H9 (cell line): ENCODE measurements around the gene ATP2B2. TPM values are rescaled to one million over a fixed set of nuclear protein-coding genes. Genes with fewer than 3 reads are reported as not detected.

Source experiments
- DNase-seq: peaks from one replicate; pipeline ENCODE4 v3.0.0-alpha.2; 2017
- H2AFZ ChIP-seq: one replicate; pipeline ENCODE4 v1.6.1; 2013; ENCODE audit warnings: mild to moderate bottlenecking, low read length, control low read depth, moderate library complexity
- H2AK5ac ChIP-seq: 2 replicates; pipeline ENCODE4 v1.6.1; 2013; ENCODE audit warnings: low read length, control low read depth, mixed read lengths; ENCODE audit not compliant: insufficient read length
- H2BK120ac ChIP-seq: one replicate; pipeline ENCODE4 v1.6.1; 2013; ENCODE audit warnings: low read depth, mild to moderate bottlenecking, low read length, control low read depth, inconsistent platforms; ENCODE audit not compliant: poor library complexity, severe bottlenecking
- H2BK12ac ChIP-seq: 2 replicates; pipeline ENCODE4 v1.6.1; 2013; ENCODE audit warnings: low read length, control low read depth, mixed read lengths, low read depth; ENCODE audit not compliant: insufficient read length
- H2BK15ac ChIP-seq: 2 replicates; pipeline ENCODE4 v1.6.1; 2013; ENCODE audit warnings: low read depth, low read length, control low read depth
- H2BK20ac ChIP-seq: one replicate; pipeline ENCODE4 v1.6.1; 2013; ENCODE audit warnings: low read depth, mild to moderate bottlenecking, low read length, control low read depth, inconsistent platforms; ENCODE audit not compliant: poor library complexity, severe bottlenecking
- H2BK5ac ChIP-seq: 2 replicates; pipeline ENCODE4 v1.6.1; 2013; ENCODE audit warnings: low read length, control low read depth, mixed read lengths; ENCODE audit not compliant: insufficient read length
- H3K14ac ChIP-seq: 2 replicates; pipeline ENCODE4 v1.6.1; 2013; ENCODE audit warnings: low read length, control low read depth; ENCODE audit not compliant: insufficient read depth
- H3K18ac ChIP-seq: 2 replicates; pipeline ENCODE4 v1.6.1; 2013; ENCODE audit warnings: low read depth, mild to moderate bottlenecking, mixed read lengths, low read length, control low read depth; ENCODE audit not compliant: insufficient read length
- H3K23ac ChIP-seq: 2 replicates; pipeline ENCODE4 v1.6.1; 2013; ENCODE audit warnings: low read length, control low read depth, mixed read lengths, low read depth; ENCODE audit not compliant: insufficient read length
- H3K23me2 ChIP-seq: 2 replicates; pipeline ENCODE4 v1.6.1; 2013; ENCODE audit warnings: low read depth, mild to moderate bottlenecking, mixed read lengths, low read length, control low read depth; ENCODE audit not compliant: insufficient read length, poor library complexity, severe bottlenecking
- H3K27ac ChIP-seq: 2 replicates; pipeline ENCODE4 v1.5.1; 2013; ENCODE audit warnings: low read length, control low read depth, mixed read lengths, low read depth; ENCODE audit not compliant: insufficient read length
- H3K27me3 ChIP-seq: 2 replicates; pipeline ENCODE4 v1.6.1; 2013; ENCODE audit warnings: low read length, control low read depth, inconsistent platforms; ENCODE audit not compliant: insufficient read depth
- H3K4ac ChIP-seq: 2 replicates; pipeline ENCODE4 v1.6.1; 2013; ENCODE audit warnings: low read depth, mild to moderate bottlenecking, control low read depth, inconsistent platforms, low read length, moderate library complexity
- H3K4me1 ChIP-seq: 2 replicates; pipeline ENCODE4 v1.6.1; 2013; ENCODE audit warnings: low read length, control low read depth, inconsistent platforms; ENCODE audit not compliant: insufficient read depth
- H3K4me2 ChIP-seq: 2 replicates; pipeline ENCODE4 v1.6.1; 2013; ENCODE audit warnings: low read length, control low read depth, mixed read lengths; ENCODE audit not compliant: insufficient read length, insufficient read depth
- H3K56ac ChIP-seq: 2 replicates; pipeline ENCODE4 v1.6.1; 2013; ENCODE audit warnings: low read depth, mild to moderate bottlenecking, mixed read lengths, low read length, control low read depth; ENCODE audit not compliant: insufficient read length
- H3K79me1 ChIP-seq: 2 replicates; pipeline ENCODE4 v1.6.1; 2013; ENCODE audit warnings: low read depth, mild to moderate bottlenecking, moderate library complexity, low read length, control low read depth, inconsistent platforms; ENCODE audit not compliant: insufficient read depth, poor library complexity, severe bottlenecking
- H3K79me2 ChIP-seq: 2 replicates; pipeline ENCODE4 v1.6.1; 2013; ENCODE audit warnings: low read length, control low read depth, inconsistent platforms; ENCODE audit not compliant: insufficient read depth
- H3K9ac ChIP-seq: 2 replicates; pipeline ENCODE4 v1.6.1; 2013; ENCODE audit warnings: low read length, control low read depth, mixed read lengths; ENCODE audit not compliant: insufficient read length; ENCODE audit errors: extremely low read depth
- H3K9me3 ChIP-seq: one replicate; pipeline ENCODE4 v1.6.1; 2013; ENCODE audit warnings: low read depth, low read length, inconsistent platforms; ENCODE audit not compliant: control insufficient read depth
- H3T11ph ChIP-seq: one replicate; pipeline ENCODE4 v1.6.1; 2013; ENCODE audit warnings: mild to moderate bottlenecking, low read length, control low read depth, inconsistent platforms
- H4K20me1 ChIP-seq: one replicate; pipeline ENCODE4 v1.6.1; 2013; ENCODE audit not compliant: control insufficient read depth, insufficient read length, insufficient read depth
- H4K5ac ChIP-seq: 2 replicates; pipeline ENCODE4 v1.6.1; 2013; ENCODE audit warnings: low read depth, mild to moderate bottlenecking, mixed read lengths, low read length, control low read depth; ENCODE audit not compliant: insufficient read length
- H4K8ac ChIP-seq: replicated peaks from 2 replicates; pipeline ENCODE4 v1.6.1; 2013; ENCODE audit warnings: low read length, control low read depth, mixed read lengths, low read depth; ENCODE audit not compliant: insufficient read length
- H4K91ac ChIP-seq: 2 replicates; pipeline ENCODE4 v1.6.1; 2013; ENCODE audit warnings: low read depth, mild to moderate bottlenecking, moderate library complexity, mixed read lengths, low read length, control low read depth; ENCODE audit not compliant: insufficient read length
- H3K27ac Mint-ChIP-seq, 3 experiments: 2 replicates in 2 of 3; 3 replicates in 1 of 3; pipeline ENCODE4 v1.8.0; 2020 to 2021; ENCODE audit warnings: mixed read lengths in 3 of 3, mild to moderate bottlenecking in 1 of 3, moderate library complexity in 1 of 3
- H3K27me3 Mint-ChIP-seq: 2 replicates; pipeline ENCODE4 v1.8.0; 2021; ENCODE audit warnings: low read depth, mild to moderate bottlenecking, moderate library complexity, mixed read lengths
- H3K36me3 Mint-ChIP-seq, 3 experiments: 2 replicates in 2 of 3; 3 replicates in 1 of 3; pipeline ENCODE4 v1.8.0; 2020 to 2021; ENCODE audit warnings: low read depth in 3 of 3, mixed read lengths in 3 of 3; ENCODE audit not compliant: insufficient read depth in 1 of 3
- H3K4me1 Mint-ChIP-seq, 2 experiments: 2 replicates each; pipeline ENCODE4 v1.8.0; 2020; ENCODE audit warnings: mixed read lengths in 2 of 2
- H3K4me3 Mint-ChIP-seq, 2 experiments: 2 replicates in 1 of 2; 3 replicates in 1 of 2; pipeline ENCODE4 v1.8.0; 2020 to 2021; ENCODE audit warnings: mild to moderate bottlenecking in 2 of 2, mixed read lengths in 2 of 2, moderate library complexity in 1 of 2
- H3K9me3 Mint-ChIP-seq, 2 experiments: 2 replicates in 1 of 2; 3 replicates in 1 of 2; pipeline ENCODE4 v1.8.0; 2020; ENCODE audit warnings: mild to moderate bottlenecking in 2 of 2, mixed read lengths in 2 of 2, moderate library complexity in 1 of 2
- WGBS: extraction: QIAGEN DNeasy Blood & Tissue Kit; methylation state at CpG from one replicate; pipeline ENCODE4 v1.1.7; 2013; ENCODE audit warnings: missing lambda C conversion rate, low lambda C conversion rate, mixed read lengths; ENCODE audit not compliant: insufficient read length; ENCODE audit errors: extremely low coverage; 5-methylcytosine and 5-hydroxymethylcytosine counted together
- total RNA-seq: library from RNA; stranded (reverse); gene quantifications from 2 replicates; pipeline ENCODE4 v1.2.1, GENCODE V29; 2021
- TF ChIP-seq, protein P1 (sequence below): fragments of 200-600 bp; sonication (generic); conservative IDR thresholded peaks from 3 replicates; pipeline ENCODE4 v1.8.0; 2021; ENCODE audit warnings: antibody characterized with exemption, mild to moderate bottlenecking

ATP2B2 gene
- total RNA-seq, 1 experiment from 2014 or later: 0.33 TPM

DNA sequence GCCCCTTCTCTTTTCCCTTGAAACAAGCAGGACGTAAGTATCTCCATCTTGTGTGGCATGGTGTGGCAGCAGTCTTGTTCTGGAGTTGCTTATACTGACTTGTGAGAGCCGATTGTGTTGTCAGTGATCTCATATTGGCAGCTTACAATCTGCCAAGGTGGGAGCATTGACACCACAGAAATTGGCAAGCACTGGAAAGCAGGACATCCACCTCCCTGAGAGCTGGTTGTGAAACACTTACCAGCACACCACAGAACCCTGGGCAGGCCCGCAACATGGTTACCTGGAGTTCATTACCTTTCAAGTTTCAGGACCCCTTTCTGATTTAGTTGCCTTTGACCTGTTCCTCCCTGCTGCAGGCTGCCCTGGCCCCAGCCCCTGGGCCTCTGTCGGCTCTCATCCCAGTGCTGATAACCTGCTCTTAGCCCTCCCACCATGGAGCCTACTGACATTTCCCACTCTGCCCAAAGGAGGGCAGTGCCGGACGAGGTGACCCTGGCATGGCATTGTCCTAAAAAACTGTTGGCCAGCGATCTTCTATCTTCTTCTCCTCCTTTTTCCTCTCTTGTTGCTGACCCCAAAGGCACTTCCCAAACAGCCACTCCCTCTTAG is 10.6 kb upstream of the ATP2B2 start:
- Histone ChIP-seq H2BK5ac (no peak overlapping the region), H4K8ac (no peak overlapping the region), H4K91ac (no peak overlapping the region), H3T11ph (no peak overlapping the region), H3K79me2 (no peaks in the 10 kb centered on the region), H2BK120ac (no peak overlapping the region), H3K79me1 (no peaks in the 10 kb centered on the region), H2BK15ac (no peak overlapping the region), H3K14ac (no peak overlapping the region), H3K9ac (no peak overlapping the region), H3K23me2 (no peaks in the 10 kb centered on the region), H4K20me1 (no peaks in the 10 kb centered on the region), H2AFZ (no peak overlapping the region), H3K4ac (no peak overlapping the region), H4K5ac (no peak overlapping the region), H3K4me1 (no peaks in the 10 kb centered on the region; the same call in 1 of the 2 replicates), H2AK5ac (no peak overlapping the region), H3K23ac (no peak overlapping the region), H3K27me3 (no peaks in the 10 kb centered on the region), H2BK12ac (no peak overlapping the region), H3K4me2 (no peak overlapping the region), H2BK20ac (no peak overlapping the region), H3K9me3 (no peaks in the 10 kb centered on the region), H3K18ac (no peak overlapping the region), H3K27ac (no peak overlapping the region), H3K56ac (no peak overlapping the region)
- Mint-ChIP-seq H3K4me1 (peaks cover 4 to 18% of the 10 kb centered on the region in 2 experiments), H3K36me3 (no peaks in the 10 kb centered on the region), H3K27ac (no peak overlapping the region), H3K27me3 (peaks cover 4% of the 10 kb centered on the region; the same call in 1 of the 2 replicates), H3K9me3 (no peaks in the 10 kb centered on the region), H3K4me3 (no peak overlapping the region)
- WGBS: no CpG with 5 or more reads among the region's 7 CpGs
- TF ChIP-seq, protein P1, sequence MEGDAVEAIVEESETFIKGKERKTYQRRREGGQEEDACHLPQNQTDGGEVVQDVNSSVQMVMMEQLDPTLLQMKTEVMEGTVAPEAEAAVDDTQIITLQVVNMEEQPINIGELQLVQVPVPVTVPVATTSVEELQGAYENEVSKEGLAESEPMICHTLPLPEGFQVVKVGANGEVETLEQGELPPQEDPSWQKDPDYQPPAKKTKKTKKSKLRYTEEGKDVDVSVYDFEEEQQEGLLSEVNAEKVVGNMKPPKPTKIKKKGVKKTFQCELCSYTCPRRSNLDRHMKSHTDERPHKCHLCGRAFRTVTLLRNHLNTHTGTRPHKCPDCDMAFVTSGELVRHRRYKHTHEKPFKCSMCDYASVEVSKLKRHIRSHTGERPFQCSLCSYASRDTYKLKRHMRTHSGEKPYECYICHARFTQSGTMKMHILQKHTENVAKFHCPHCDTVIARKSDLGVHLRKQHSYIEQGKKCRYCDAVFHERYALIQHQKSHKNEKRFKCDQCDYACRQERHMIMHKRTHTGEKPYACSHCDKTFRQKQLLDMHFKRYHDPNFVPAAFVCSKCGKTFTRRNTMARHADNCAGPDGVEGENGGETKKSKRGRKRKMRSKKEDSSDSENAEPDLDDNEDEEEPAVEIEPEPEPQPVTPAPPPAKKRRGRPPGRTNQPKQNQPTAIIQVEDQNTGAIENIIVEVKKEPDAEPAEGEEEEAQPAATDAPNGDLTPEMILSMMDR: peak; percentile 58
- DNase-seq: peak; percentile 59
